Activated T-helper 2 cell treated with anti-CD3 and anti-CD28 coated beads, Interferon-gamma antibody, Interleukin-2, Interleukin-4, amounts not matched to agents 10 μg/mL and 5 μg/mL and 100 μg/mL, durations not matched to agents 14 hours and 24 hours and 36 hours (primary cell): Measurements from ENCODE around the gene MBTPS2. TPM values are rescaled to one million over a fixed set of nuclear protein-coding genes. Genes with fewer than 3 reads are reported as not detected.
"Not testable (repeated sequence)": the region's sequence is repeated elsewhere in the genome, so short reads cannot be mapped to it uniquely, and the experiment has no call there.

Experiments used
- DNase-seq: peaks from one replicate; pipeline ENCODE4 v3.0.0; 2021; ENCODE audit warnings: low spot score
- H3K27ac Mint-ChIP-seq: one replicate; pipeline ENCODE4 v1.8.0; 2021; ENCODE audit warnings: mixed read lengths
- H3K27me3 Mint-ChIP-seq: one replicate; pipeline ENCODE4 v1.8.0; 2021; ENCODE audit warnings: low read depth, mixed read lengths
- H3K36me3 Mint-ChIP-seq: one replicate; pipeline ENCODE4 v1.8.0; 2021; ENCODE audit warnings: low read depth, mixed read lengths
- H3K4me1 Mint-ChIP-seq: one replicate; pipeline ENCODE4 v1.8.0; 2021; ENCODE audit warnings: low read depth, mixed read lengths
- H3K4me3 Mint-ChIP-seq: one replicate; pipeline ENCODE4 v1.8.0; 2021; ENCODE audit warnings: low read depth, mild to moderate bottlenecking, moderate library complexity, mixed read lengths
- H3K9me3 Mint-ChIP-seq: one replicate; pipeline ENCODE4 v1.8.0; 2021; ENCODE audit warnings: mixed read lengths
- intact Hi-C: fragments of 100-400 bp; cut with micrococcal nuclease; formaldehyde crosslinking; loops from one replicate; pipeline ENCODE4 v1.15.1; 2023
- total RNA-seq: library from RNA; stranded (reverse); gene quantifications from 2 replicates; pipeline ENCODE4 v1.2.3, GENCODE V29; 2022

The MBTPS2 gene
- total RNA-seq, 1 donor from 2014 or later = 9.8 TPM

GRCh38 chrX:21873063-21873775 is 33.8 kb downstream of the MBTPS2 start:
- Mint-ChIP-seq H3K9me3 (no peaks in the 10 kb centered on the region), H3K27me3 (no peaks in the 10 kb centered on the region), H3K27ac (no peak overlapping the region), H3K4me3 (no peak overlapping the region), H3K36me3 (no peaks in the 10 kb centered on the region), H3K4me1 (peaks cover 5% of the 10 kb centered on the region)
- no peak for DNase-seq
- intact Hi-C loops = no loop called here

- H3K27me3 Mint-ChIP-seq, H3K4me3 Mint-ChIP-seq, H3K9me3 Mint-ChIP-seq, H3K4me1 Mint-ChIP-seq, H3K36me3 Mint-ChIP-seq, DNase-seq, H3K27ac Mint-ChIP-seq, intact Hi-C loops: not testable (repeated sequence)
Observed at GRCh38 chrX:21874182-21874581, 34.8 kb downstream of the MBTPS2 start.

- H3K27ac Mint-ChIP-seq = no peak overlapping the region
- peaks cover 5% of the 10 kb centered on the region for H3K4me1 Mint-ChIP-seq
- H3K9me3 Mint-ChIP-seq = no peaks in the 10 kb centered on the region
- intact Hi-C loops = no loop called here
- H3K36me3 Mint-ChIP-seq = no peaks in the 10 kb centered on the region
- no peak overlapping the region for H3K4me3 Mint-ChIP-seq
- no peak for DNase-seq
- H3K27me3 Mint-ChIP-seq = no peaks in the 10 kb centered on the region
Observed at GRCh38 chrX:21875013-21875412, 35.6 kb downstream of the MBTPS2 start.

GRCh38 chrX:21881881-21882574 is 42.6 kb downstream of the MBTPS2 start:
- Mint-ChIP-seq H3K27ac (no peak overlapping the region), H3K36me3 (peaks cover 10% of the 10 kb centered on the region), H3K4me1 (no peaks in the 10 kb centered on the region), H3K9me3 (no peaks in the 10 kb centered on the region), H3K27me3 (no peaks in the 10 kb centered on the region), H3K4me3 (no peak overlapping the region)
- intact Hi-C loops = no loop called here
- DNase-seq = no peak

- no peak for DNase-seq
- Mint-ChIP-seq H3K27ac (no peak overlapping the region), H3K4me1 (no peaks in the 10 kb centered on the region), H3K4me3 (no peak overlapping the region), H3K27me3 (no peaks in the 10 kb centered on the region), H3K36me3 (peaks cover 10% of the 10 kb centered on the region), H3K9me3 (no peaks in the 10 kb centered on the region)
- intact Hi-C loops = no loop called here
Observed at GRCh38 chrX:21883258-21883657, 43.8 kb downstream of the MBTPS2 start.

GRCh38 chrX:21885568-21885967 is 46.2 kb downstream of the MBTPS2 start:
- no peak overlapping the region for H3K4me3 Mint-ChIP-seq
- peaks cover 10% of the 10 kb centered on the region for H3K36me3 Mint-ChIP-seq

GRCh38 chrX:21905313-21905712 is 65.9 kb downstream of the MBTPS2 start:
- no peak for DNase-seq
- Mint-ChIP-seq H3K27me3 (no peaks in the 10 kb centered on the region), H3K36me3 (no peaks in the 10 kb centered on the region), H3K9me3 (no peaks in the 10 kb centered on the region), H3K27ac (no peak overlapping the region), H3K4me3 (no peak overlapping the region), H3K4me1 (no peaks in the 10 kb centered on the region)
- intact Hi-C loops = no loop called here

More at GRCh38 chrX:21885568-21885967, 46.2 kb downstream of the MBTPS2 start:
- no peak for DNase-seq
- no peaks in the 10 kb centered on the region for H3K4me1 Mint-ChIP-seq
- H3K27me3 Mint-ChIP-seq = no peaks in the 10 kb centered on the region
- H3K27ac Mint-ChIP-seq = no peak overlapping the region
- intact Hi-C loops = no loop called here
- no peaks in the 10 kb centered on the region for H3K9me3 Mint-ChIP-seq

- no peaks in the 10 kb centered on the region for H3K27me3 Mint-ChIP-seq
- DNase-seq = no peak
- H3K27ac Mint-ChIP-seq = no peak overlapping the region
- no peak overlapping the region for H3K4me3 Mint-ChIP-seq
- H3K36me3 Mint-ChIP-seq = no peaks in the 10 kb centered on the region
- intact Hi-C loops = no loop called here
- H3K4me1 Mint-ChIP-seq = no peaks in the 10 kb centered on the region
- no peaks in the 10 kb centered on the region for H3K9me3 Mint-ChIP-seq
Observed at GRCh38 chrX:21905953-21906352, 66.5 kb downstream of the MBTPS2 start.

GRCh38 chrX:21907260-21907659 is 67.8 kb downstream of the MBTPS2 start:
- peaks cover 2% of the 10 kb centered on the region for H3K4me1 Mint-ChIP-seq
- no peak overlapping the region for H3K4me3 Mint-ChIP-seq
- intact Hi-C loops = no loop called here
- H3K36me3 Mint-ChIP-seq = no peaks in the 10 kb centered on the region
- H3K27me3 Mint-ChIP-seq = no peaks in the 10 kb centered on the region
- DNase-seq = no peak
- H3K9me3 Mint-ChIP-seq = no peaks in the 10 kb centered on the region
- H3K27ac Mint-ChIP-seq = no peak overlapping the region

- Mint-ChIP-seq H3K36me3 (no peaks in the 10 kb centered on the region), H3K9me3 (no peaks in the 10 kb centered on the region), H3K4me3 (no peak overlapping the region), H3K27me3 (no peaks in the 10 kb centered on the region), H3K27ac (no peak overlapping the region), H3K4me1 (peaks cover 5% of the 10 kb centered on the region)
- intact Hi-C loops = no loop called here
- no peak for DNase-seq
Observed at GRCh38 chrX:21911481-21911880, 72.1 kb downstream of the MBTPS2 start.

- Mint-ChIP-seq H3K27ac (no peak overlapping the region), H3K36me3 (no peaks in the 10 kb centered on the region), H3K9me3 (no peaks in the 10 kb centered on the region), H3K27me3 (no peaks in the 10 kb centered on the region), H3K4me3 (no peak overlapping the region), H3K4me1 (peaks cover 5% of the 10 kb centered on the region)
- intact Hi-C loops = no loop called here
- DNase-seq = no peak
Observed at GRCh38 chrX:21912220-21912619, 72.8 kb downstream of the MBTPS2 start.

- Mint-ChIP-seq H3K4me3 (no peak overlapping the region), H3K36me3 (no peaks in the 10 kb centered on the region), H3K4me1 (peaks cover 5% of the 10 kb centered on the region), H3K27me3 (peaks cover 2% of the 10 kb centered on the region), H3K9me3 (no peaks in the 10 kb centered on the region), H3K27ac (no peak overlapping the region)
- intact Hi-C loops = no loop called here
- no peak for DNase-seq
Observed at GRCh38 chrX:21912989-21913388, 73.6 kb downstream of the MBTPS2 start.

- intact Hi-C loops = loop anchor here (2.0 to 5.0 kb wide), 3 partner anchors 15 to 1329 kb away; partner anchors contain the start of gene SMS
- Mint-ChIP-seq H3K27me3 (no peaks in the 10 kb centered on the region), H3K9me3 (peaks cover 15% of the 10 kb centered on the region), H3K4me1 (peaks cover 26% of the 10 kb centered on the region), H3K4me3 (no peak overlapping the region), H3K36me3 (peaks cover 12% of the 10 kb centered on the region), H3K27ac (no peak overlapping the region)
- DNase-seq = no peak
Observed at GRCh38 chrX:21926116-21926515, 86.7 kb downstream of the MBTPS2 start.
